Endothelial cell (in vitro differentiated cells): ENCODE results near the gene ELF4. TPM values are rescaled to one million over a fixed set of nuclear protein-coding genes. Genes with fewer than 3 reads are reported as not detected.

Source experiments
- DNase-seq: peaks from one replicate; pipeline ENCODE4 v3.0.0; 2021; ENCODE audit warnings: low spot score
- H3K27ac Mint-ChIP-seq: one replicate; pipeline ENCODE4 v1.8.0; 2021; ENCODE audit warnings: mixed read lengths, inconsistent platforms; ENCODE audit not compliant: unreplicated experiment
- H3K27me3 Mint-ChIP-seq: one replicate; pipeline ENCODE4 v1.8.0; 2021; ENCODE audit warnings: mild to moderate bottlenecking, moderate library complexity, mixed read lengths, inconsistent platforms; ENCODE audit not compliant: unreplicated experiment
- H3K36me3 Mint-ChIP-seq: one replicate; pipeline ENCODE4 v1.8.0; 2021; ENCODE audit warnings: mild to moderate bottlenecking, low read depth, mixed read lengths, inconsistent platforms; ENCODE audit not compliant: unreplicated experiment
- H3K4me1 Mint-ChIP-seq: one replicate; pipeline ENCODE4 v1.8.0; 2021; ENCODE audit warnings: mild to moderate bottlenecking, mixed read lengths, inconsistent platforms; ENCODE audit not compliant: unreplicated experiment
- H3K4me3 Mint-ChIP-seq: one replicate; pipeline ENCODE4 v1.8.0; 2021; ENCODE audit warnings: mild to moderate bottlenecking, mixed read lengths, inconsistent platforms; ENCODE audit not compliant: unreplicated experiment
- H3K9me3 Mint-ChIP-seq: one replicate; pipeline ENCODE4 v1.8.0; 2021; ENCODE audit warnings: mixed read lengths, inconsistent platforms; ENCODE audit not compliant: unreplicated experiment
- total RNA-seq: library from RNA; stranded (reverse); fragmentation: NEBNext Ultra II Directional; extraction: Animal tissue kit (Norgen Biotek cat#: 25700); gene quantifications from one replicate; pipeline ENCODE4 v1.2.1, GENCODE V29; 2021; ENCODE audit not compliant: unreplicated experiment
- TF ChIP-seq, protein P1 (sequence below): fragments of 200-600 bp; sonication (generic); IDR thresholded peaks from one replicate; pipeline ENCODE4 v1.5.0; 2021; ENCODE audit warnings: antibody characterized with exemption; ENCODE audit not compliant: unreplicated experiment

The ELF4 gene
- total RNA-seq, 1 donor from 2014 or later, result 23.6 TPM

DNA sequence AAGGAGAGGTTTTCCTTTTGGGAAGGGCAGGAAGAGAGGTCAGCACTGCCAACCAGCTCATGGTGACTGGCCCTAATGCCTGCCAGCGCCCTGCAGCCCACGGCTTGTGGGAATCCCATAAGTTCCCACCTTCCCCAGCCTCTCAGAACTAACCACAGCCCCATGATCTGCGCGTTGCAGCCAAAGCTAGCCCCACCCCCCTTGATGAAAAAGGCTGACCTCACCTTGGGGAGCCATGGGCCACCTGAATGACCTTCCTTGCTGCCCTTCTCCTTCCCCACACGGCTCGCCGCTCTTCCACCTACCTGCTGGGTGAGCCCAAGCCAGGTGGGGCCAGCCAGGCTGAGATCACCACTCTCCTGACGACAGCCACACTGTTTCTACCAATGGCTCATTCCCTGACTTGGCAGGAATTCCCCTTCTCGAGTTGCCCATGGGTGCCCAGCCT, 3.9 kb upstream of the ELF4 start:
- H3K4me3 Mint-ChIP-seq, result no peak overlapping the region
- no peak overlapping the region for H3K27ac Mint-ChIP-seq
- TF ChIP-seq, protein P1, sequence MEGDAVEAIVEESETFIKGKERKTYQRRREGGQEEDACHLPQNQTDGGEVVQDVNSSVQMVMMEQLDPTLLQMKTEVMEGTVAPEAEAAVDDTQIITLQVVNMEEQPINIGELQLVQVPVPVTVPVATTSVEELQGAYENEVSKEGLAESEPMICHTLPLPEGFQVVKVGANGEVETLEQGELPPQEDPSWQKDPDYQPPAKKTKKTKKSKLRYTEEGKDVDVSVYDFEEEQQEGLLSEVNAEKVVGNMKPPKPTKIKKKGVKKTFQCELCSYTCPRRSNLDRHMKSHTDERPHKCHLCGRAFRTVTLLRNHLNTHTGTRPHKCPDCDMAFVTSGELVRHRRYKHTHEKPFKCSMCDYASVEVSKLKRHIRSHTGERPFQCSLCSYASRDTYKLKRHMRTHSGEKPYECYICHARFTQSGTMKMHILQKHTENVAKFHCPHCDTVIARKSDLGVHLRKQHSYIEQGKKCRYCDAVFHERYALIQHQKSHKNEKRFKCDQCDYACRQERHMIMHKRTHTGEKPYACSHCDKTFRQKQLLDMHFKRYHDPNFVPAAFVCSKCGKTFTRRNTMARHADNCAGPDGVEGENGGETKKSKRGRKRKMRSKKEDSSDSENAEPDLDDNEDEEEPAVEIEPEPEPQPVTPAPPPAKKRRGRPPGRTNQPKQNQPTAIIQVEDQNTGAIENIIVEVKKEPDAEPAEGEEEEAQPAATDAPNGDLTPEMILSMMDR, result no peak
- H3K27me3 Mint-ChIP-seq, result peaks cover 4% of the 10 kb centered on the region
- H3K36me3 Mint-ChIP-seq, result no peaks in the 10 kb centered on the region
- no peak for DNase-seq
- H3K9me3 Mint-ChIP-seq, result no peaks in the 10 kb centered on the region
- H3K4me1 Mint-ChIP-seq, result no peaks in the 10 kb centered on the region

DNA sequence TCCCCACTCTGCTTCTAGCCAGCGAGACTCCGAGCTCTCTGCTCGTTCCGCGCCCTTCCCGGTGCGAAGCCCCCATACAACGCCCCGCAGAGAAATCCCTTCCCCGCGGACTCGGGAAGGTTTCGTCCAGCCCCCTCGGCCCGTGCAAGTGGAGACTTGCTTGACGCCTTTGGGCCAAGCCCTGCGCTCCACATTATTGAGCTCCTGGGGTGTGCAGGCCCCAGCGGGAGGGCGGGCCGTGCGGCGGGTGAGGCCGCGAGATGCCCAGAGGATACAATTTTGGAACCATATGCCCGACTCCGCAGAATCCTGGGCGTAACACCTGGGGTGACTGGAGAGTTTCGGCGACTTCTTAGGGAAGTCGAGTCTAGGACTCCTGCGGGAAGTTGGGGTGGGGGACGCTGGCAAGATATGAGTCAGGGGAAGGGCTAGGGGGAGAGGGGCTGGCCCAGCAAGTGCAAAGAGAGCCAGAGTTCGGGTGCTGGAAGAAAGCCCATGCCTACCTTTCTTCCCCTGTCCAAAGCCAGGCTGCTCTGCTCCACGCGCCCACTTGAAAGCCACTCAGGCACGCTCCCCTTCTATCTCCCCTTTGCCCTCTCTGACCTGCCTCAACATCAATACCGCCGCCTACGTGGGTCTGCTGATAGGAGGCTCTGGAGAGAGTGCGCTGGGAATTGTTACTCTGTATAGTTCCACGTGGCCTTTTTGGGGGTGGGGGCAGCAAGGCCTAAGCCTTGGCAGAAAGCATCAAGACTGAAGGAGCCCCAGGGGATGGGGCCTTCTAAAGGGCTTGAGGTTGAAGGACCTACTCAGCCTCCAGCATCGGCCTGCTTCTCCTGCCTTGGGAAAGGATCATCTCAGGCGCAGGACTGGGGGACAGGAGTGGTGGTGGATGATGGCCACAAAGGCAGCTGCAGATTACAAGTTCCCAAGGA, 1.2 kb upstream of the ELF4 start:
- no peak overlapping the region for H3K27ac Mint-ChIP-seq
- peaks cover 8% of the 10 kb centered on the region for H3K4me1 Mint-ChIP-seq
- no peak for DNase-seq

DNA sequence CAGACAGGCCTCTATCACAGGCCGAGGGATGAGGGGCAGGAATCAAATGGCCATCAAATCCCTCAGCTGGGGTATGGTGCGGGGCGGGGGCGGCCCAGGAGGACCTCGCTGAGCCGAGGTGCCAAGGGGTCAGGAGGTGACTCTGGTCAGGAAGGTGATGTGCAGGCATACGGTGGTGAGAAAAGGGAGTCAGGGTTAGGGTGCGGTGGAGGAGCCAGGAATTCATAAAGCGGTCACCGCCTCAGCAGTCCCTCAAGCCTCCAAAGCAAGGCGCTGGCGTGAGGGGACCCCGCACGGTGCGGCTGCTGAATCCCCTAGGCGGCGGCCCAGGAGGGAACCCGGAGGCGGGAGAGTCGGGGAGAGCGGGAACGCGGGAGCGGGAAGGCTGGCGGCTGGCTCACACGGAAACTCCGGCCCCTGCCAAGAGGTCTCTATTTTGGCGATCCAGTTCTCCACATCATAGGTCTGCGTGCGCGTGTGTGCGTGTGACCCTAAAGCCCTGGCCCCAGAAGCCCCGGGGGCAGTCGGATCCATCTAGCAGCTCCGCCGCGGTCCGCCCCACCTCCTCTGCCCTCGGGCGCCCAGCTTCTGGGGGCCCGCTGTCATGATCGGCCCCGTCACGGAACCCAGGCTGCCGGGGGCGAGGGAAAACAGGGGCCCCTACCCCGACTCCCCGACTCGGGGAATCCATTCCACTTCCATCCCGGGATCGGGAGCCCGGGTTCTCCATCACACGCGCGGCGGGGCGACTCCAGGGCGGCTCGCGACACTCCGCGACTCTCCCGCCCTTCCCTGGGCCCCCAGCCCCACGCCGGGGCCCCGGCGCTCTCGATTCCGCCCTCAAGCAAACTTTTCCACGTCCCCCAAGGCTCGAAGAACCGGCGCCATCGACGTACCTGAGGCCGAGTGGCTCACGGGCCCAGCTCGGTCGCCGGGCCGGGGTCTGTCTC, 593 bp downstream of the ELF4 start:
- H3K27ac Mint-ChIP-seq, result no peak overlapping the region
- no peak for DNase-seq
- H3K4me1 Mint-ChIP-seq, result peaks cover 16% of the 10 kb centered on the region
- H3K36me3 Mint-ChIP-seq, result no peaks in the 10 kb centered on the region
- TF ChIP-seq, protein P1, result no peak
- peak overlapping the region; percentile 85 for H3K4me3 Mint-ChIP-seq
- H3K9me3 Mint-ChIP-seq, result no peaks in the 10 kb centered on the region
- H3K27me3 Mint-ChIP-seq, result peaks cover 5% of the 10 kb centered on the region

More for the DNA sequence above, 1.2 kb upstream of the ELF4 start:
- Mint-ChIP-seq H3K27me3 (peaks cover 5% of the 10 kb centered on the region), H3K4me3 (peak overlapping the region; percentile 51), H3K9me3 (no peaks in the 10 kb centered on the region), H3K36me3 (no peaks in the 10 kb centered on the region)
- TF ChIP-seq, protein P1, result no peak

DNA sequence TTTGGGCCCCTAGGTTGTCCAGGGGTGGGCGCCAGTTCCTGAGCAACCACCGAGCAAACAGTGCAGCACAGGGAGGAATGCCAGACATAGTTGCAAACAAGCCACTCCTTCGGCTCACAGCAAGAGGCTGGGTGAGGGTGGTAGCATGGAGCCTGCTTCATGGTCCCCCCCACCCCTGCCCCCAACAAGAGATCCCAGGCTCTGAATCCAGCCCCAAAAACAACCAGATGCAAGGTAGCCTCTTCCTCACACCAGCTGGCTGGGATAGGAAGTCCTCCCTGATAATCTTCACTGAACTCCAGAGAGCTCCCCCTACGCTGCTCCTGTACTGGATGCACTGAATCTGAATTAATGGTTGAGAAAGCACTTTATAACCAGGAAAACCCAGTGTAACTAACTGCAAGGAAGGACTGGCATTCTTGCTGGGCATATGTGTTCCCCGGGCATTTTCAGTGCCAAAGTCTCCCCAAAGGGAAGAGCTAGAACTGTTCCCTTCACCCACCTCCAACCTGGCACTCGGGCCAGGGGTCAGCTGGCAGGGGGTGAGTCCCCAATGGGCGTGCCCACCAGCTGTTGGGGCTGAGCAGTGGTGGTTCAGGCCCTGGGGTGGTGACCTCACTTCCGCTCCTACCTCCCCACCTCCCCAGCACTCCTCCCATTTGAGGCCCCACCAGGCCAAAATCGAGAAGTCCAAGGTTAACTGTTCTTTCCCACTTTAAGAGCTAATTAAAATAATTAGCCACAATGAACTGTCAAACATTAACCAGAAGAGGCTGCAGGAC, 1.5 kb downstream of the ELF4 start:
- H3K36me3 Mint-ChIP-seq, result no peaks in the 10 kb centered on the region
- H3K4me3 Mint-ChIP-seq, result peak overlapping the region; percentile 85
- H3K27me3 Mint-ChIP-seq, result peaks cover 6% of the 10 kb centered on the region
- H3K4me1 Mint-ChIP-seq, result peaks cover 23% of the 10 kb centered on the region
- TF ChIP-seq, protein P1, result no peak
- no peak for DNase-seq
- H3K27ac Mint-ChIP-seq, result peak overlapping the region; percentile 52
- no peaks in the 10 kb centered on the region for H3K9me3 Mint-ChIP-seq
